Uterus (tissue), 4 donors: ENCODE measurements around the gene TBC1D3B. TPM values are rescaled to one million over a fixed set of nuclear protein-coding genes. Genes with fewer than 3 reads are reported as not detected.

ENCODE experiments used
- DNase-seq, 2 donors: peaks; one replicate each; pipeline ENCODE4 v3.0.0-alpha.2; 2019 to 2020
- H3K27ac ChIP-seq, 2 donors: fragments of 200-600 bp; sonication (generic); 1 replicate in 1 of 2; 2 replicates in 1 of 2; pipeline ENCODE4 v1.5.1; 2016 to 2018
- H3K27me3 ChIP-seq, 2 donors: fragments of 200-600 bp; sonication (generic); one replicate each; pipeline ENCODE4 v1.5.1; 2018 to 2019; ENCODE audit warnings: control low read depth in 1 of 2
- H3K36me3 ChIP-seq, 2 donors: fragments of 200-600 bp; sonication (generic); one replicate each; pipeline ENCODE4 v1.5.1; 2019; ENCODE audit warnings: control low read depth in 1 of 2
- H3K4me1 ChIP-seq, 2 donors: fragments of 200-600 bp; sonication (generic); one replicate each; pipeline ENCODE4 v1.5.1; 2018 to 2019; ENCODE audit warnings: control low read depth in 1 of 2
- H3K4me3 ChIP-seq, 2 donors: fragments of 200-600 bp; sonication (generic); 1 replicate in 1 of 2; 2 replicates in 1 of 2; pipeline ENCODE4 v1.5.1; 2018 to 2019; ENCODE audit warnings: mild to moderate bottlenecking in 1 of 2
- H3K9me3 ChIP-seq, 2 donors: fragments of 200-600 bp; sonication (generic); one replicate each; pipeline ENCODE4 v1.5.1; 2019; ENCODE audit warnings: control low read depth in 1 of 2
- POLR2A ChIP-seq, 2 donors: fragments of 450-650 bp; IDR thresholded peaks; one replicate each; pipeline ENCODE4 v1.6.1; 2016; ENCODE audit warnings: antibody characterized with exemption in 2 of 2, mild to moderate bottlenecking in 1 of 2, moderate library complexity in 1 of 2
- intact Hi-C: fragments of 100-400 bp; cut with DNase I; formaldehyde crosslinking; loops from one replicate; pipeline ENCODE4 v1.15.1; 2023; ENCODE audit warnings: low total_unique reads
- total RNA-seq, 4 donors: library from RNA; depleted of rRNA in 3 of 4; stranded (reverse); fragments of >200 nt in 3 of 4; gene quantifications; one replicate each; pipeline versions ENCODE4 v1.1.0 to v1.2.4, GENCODE V29; 2014 to 2023
- TF ChIP-seq, protein P1 (sequence below), 4 experiments: fragments of 200-600 bp in 2 of 4; fragments of 450-650 bp in 2 of 4; sonication (generic) in 2 of 4; IDR thresholded peaks; one replicate each; pipeline ENCODE4 v1.5.1; 2016 to 2019; ENCODE audit warnings: antibody characterized with exemption in 4 of 4, mild to moderate bottlenecking in 2 of 4, moderate library complexity in 1 of 4
- donor health status: DM: yes; HTN: yes; CAD: no.

Gene TBC1D3B
- total RNA-seq, 4 donors from 2014 or later, result 10.9 TPM; not detected in 3

DNA sequence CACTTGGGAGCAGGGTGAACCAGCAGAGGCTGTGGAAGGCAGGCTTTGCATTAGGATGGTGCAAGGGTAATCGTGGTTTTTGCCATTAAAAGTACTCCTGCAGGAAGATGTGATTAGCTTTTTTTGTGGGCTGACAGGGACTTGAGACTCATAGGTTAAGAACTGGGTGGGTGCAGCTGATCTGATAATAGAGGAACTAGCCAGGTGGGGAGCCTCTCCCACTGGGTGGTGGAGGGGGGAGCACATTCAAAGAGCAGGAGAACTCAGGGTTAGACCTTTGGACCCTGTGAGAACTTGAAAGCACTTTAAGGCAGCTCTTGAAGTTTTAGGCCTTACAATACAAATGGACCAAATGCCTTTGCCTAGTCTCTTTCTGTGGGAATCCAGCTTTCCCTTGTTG lies 40.4 kb downstream of the TBC1D3B start:
- Histone ChIP-seq H3K9me3 (no peaks in the 10 kb centered on the region), H3K4me3 (no peak overlapping the region), H3K4me1 (no peaks in the 10 kb centered on the region), H3K27ac (no peak overlapping the region), H3K36me3 (no peaks in the 10 kb centered on the region), H3K27me3 (no peaks in the 10 kb centered on the region)
- no peak for TF ChIP-seq POLR2A (IDR thresholded peaks at IDR 0.05)
- TF ChIP-seq, protein P1, sequence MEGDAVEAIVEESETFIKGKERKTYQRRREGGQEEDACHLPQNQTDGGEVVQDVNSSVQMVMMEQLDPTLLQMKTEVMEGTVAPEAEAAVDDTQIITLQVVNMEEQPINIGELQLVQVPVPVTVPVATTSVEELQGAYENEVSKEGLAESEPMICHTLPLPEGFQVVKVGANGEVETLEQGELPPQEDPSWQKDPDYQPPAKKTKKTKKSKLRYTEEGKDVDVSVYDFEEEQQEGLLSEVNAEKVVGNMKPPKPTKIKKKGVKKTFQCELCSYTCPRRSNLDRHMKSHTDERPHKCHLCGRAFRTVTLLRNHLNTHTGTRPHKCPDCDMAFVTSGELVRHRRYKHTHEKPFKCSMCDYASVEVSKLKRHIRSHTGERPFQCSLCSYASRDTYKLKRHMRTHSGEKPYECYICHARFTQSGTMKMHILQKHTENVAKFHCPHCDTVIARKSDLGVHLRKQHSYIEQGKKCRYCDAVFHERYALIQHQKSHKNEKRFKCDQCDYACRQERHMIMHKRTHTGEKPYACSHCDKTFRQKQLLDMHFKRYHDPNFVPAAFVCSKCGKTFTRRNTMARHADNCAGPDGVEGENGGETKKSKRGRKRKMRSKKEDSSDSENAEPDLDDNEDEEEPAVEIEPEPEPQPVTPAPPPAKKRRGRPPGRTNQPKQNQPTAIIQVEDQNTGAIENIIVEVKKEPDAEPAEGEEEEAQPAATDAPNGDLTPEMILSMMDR (IDR thresholded peaks at IDR 0.05), result no peak
- DNase-seq, result no peak
- intact Hi-C loops, result no loop called here

DNA sequence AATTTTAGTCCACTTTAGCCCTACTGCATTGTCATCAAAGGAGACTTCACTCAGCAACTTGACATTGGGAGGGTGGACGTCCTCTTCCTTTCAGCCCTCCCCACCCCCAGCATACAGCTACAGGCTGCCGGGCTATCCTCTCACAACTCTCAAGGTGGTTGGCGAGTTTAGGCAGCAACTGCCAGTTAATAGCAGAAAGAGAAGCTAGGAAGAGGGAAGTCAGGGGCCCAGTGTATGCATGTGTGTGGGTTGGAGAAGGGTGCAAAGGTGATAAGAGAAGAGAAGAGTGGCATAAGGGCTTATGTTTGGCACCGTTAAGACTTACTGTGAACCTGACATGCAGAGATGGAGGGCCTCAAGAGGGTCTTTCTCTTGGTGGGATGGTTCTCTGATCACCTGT lies 41.0 kb downstream of the TBC1D3B start:
- TF ChIP-seq, protein P1 (IDR thresholded peaks at IDR 0.05), result no peak
- TF ChIP-seq POLR2A (IDR thresholded peaks at IDR 0.05), result no peak
- Histone ChIP-seq H3K36me3 (no peaks in the 10 kb centered on the region), H3K4me3 (no peak overlapping the region), H3K27me3 (no peaks in the 10 kb centered on the region), H3K9me3 (no peaks in the 10 kb centered on the region), H3K4me1 (no peaks in the 10 kb centered on the region), H3K27ac (no peak overlapping the region)
- DNase-seq, result no peak
- intact Hi-C loops, result no loop called here

DNA sequence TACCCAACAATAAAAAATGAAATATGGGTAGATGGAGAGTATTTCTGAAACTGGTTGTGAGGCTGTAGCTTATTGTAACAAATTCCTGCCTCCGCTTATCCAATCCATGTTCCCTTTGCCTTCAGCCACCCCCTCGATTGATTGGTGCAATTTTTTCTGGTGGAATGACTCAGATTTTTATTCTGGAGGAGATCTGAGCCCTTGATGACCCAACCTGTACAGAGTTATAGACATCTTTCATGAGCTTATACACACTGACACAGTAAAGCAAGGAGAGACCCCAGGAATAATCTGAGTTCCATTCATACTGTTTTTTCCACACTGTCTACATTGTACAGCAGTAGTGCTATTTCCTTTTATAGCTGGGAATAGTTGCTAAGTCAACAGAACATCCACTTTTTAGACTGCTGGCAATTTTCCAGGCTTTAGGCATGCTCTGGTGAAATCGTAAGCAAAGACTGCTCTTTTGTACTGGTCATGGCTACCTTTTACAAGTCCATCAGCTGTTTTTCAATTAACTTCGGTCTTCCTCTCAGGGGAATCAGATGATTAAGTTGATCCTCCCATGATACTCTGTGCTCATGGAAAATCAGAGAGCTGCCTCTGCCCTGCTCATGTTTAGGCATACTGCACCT lies 42.7 kb downstream of the TBC1D3B start:
- Histone ChIP-seq H3K9me3 (no peaks in the 10 kb centered on the region), H3K4me1 (no peaks in the 10 kb centered on the region), H3K27ac (no peak overlapping the region), H3K27me3 (no peaks in the 10 kb centered on the region), H3K4me3 (no peak overlapping the region), H3K36me3 (no peaks in the 10 kb centered on the region)
- DNase-seq, result no peak
- TF ChIP-seq POLR2A (IDR thresholded peaks at IDR 0.05), result no peak
- TF ChIP-seq, protein P1 (IDR thresholded peaks at IDR 0.05), result no peak
- intact Hi-C loops, result no loop called here

DNA sequence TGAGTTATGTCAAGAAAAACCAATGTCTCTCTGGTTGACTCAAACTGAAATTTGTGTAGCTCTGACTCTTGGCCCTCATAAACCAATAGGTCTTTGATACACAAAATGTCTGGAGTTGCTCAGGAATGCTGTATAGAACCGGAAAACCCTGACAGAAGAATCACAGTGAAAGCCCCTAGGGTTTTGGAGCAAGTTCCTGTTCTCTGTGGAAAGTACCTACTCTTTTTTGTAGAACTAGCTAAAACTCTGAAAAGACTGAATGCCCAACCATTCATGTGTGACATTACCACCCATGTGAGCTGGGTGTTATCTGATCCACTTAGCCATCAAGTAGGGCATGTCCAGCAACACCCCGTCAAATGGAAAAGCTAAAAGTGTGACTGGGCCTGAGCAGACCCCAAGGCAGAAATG lies 44.0 kb downstream of the TBC1D3B start:
- no peak for TF ChIP-seq POLR2A (IDR thresholded peaks at IDR 0.05)
- TF ChIP-seq, protein P1 (IDR thresholded peaks at IDR 0.05), result no peak
- DNase-seq, result no peak
- Histone ChIP-seq H3K36me3 (no peaks in the 10 kb centered on the region), H3K4me3 (no peak overlapping the region), H3K27ac (no peak overlapping the region), H3K4me1 (no peaks in the 10 kb centered on the region), H3K27me3 (no peaks in the 10 kb centered on the region), H3K9me3 (no peaks in the 10 kb centered on the region)
- intact Hi-C loops, result no loop called here

DNA sequence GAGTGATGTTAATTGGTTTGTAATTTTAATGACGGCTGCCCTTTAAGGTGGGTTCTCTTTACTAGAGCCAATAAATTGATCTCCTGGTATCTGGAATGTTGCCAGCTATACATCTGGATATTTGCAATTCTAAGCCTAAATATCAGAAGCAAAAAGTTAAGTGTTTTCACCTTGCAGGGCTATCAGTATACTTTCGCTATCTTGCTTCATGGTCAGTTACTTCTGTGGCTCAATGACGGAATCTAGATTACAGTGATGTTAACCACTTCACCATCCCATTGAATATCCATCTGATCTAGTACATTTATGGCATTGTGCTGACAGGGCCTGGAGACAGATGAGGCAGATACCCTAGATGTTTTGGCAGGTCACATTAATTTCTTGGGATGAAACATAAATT lies 44.5 kb downstream of the TBC1D3B start:
- Histone ChIP-seq H3K4me3 (no peak overlapping the region), H3K9me3 (no peaks in the 10 kb centered on the region), H3K36me3 (no peaks in the 10 kb centered on the region), H3K4me1 (no peaks in the 10 kb centered on the region), H3K27ac (no peak overlapping the region), H3K27me3 (no peaks in the 10 kb centered on the region)
- intact Hi-C loops, result no loop called here
- no peak for DNase-seq
- no peak for TF ChIP-seq POLR2A (IDR thresholded peaks at IDR 0.05)
- TF ChIP-seq, protein P1 (IDR thresholded peaks at IDR 0.05), result no peak
